Esophagus muscularis mucosa (tissue), 4 donors: ENCODE measurements around the gene ANTXR1. TPM values are rescaled to one million over a fixed set of nuclear protein-coding genes. Genes with fewer than 3 reads are reported as not detected.

ENCODE experiments used
- DNase-seq: peaks from one replicate; pipeline ENCODE4 v3.0.0-alpha.2; 2017; ENCODE audit errors: extremely low spot score
- H3K27ac ChIP-seq, 4 donors: fragments of 200-600 bp; sonication (generic); replicated peaks in 1 of 4; 1 replicate in 3 of 4; 2 replicates in 1 of 4; pipeline ENCODE4 v1.5.1; 2016 to 2019; ENCODE audit warnings: mild to moderate bottlenecking in 1 of 4
- H3K27me3 ChIP-seq, 4 donors: fragments of 200-600 bp; sonication (generic); one replicate each; pipeline versions ENCODE4 v1.5.1 to v1.6.0; 2016 to 2019
- H3K36me3 ChIP-seq, 4 donors: fragments of 200-600 bp; sonication (generic); one replicate each; pipeline ENCODE4 v1.5.1; 2016 to 2019
- H3K4me1 ChIP-seq, 4 donors: fragments of 200-600 bp; sonication (generic); one replicate each; pipeline ENCODE4 v1.5.1; 2016 to 2019
- H3K4me3 ChIP-seq, 4 donors: fragments of 200-600 bp; sonication (generic); 1 replicate in 2 of 4; 2 replicates in 2 of 4; pipeline ENCODE4 v1.5.1; 2016 to 2019; ENCODE audit warnings: mild to moderate bottlenecking in 4 of 4, moderate library complexity in 1 of 4
- H3K9me3 ChIP-seq, 4 donors: fragments of 200-600 bp; sonication (generic); 1 replicate in 3 of 4; 2 replicates in 1 of 4; pipeline ENCODE4 v1.5.1; 2016 to 2019
- EP300 ChIP-seq: sonication (generic); formaldehyde crosslinking; IDR thresholded peaks from one replicate; pipeline ENCODE4 v1.6.1; 2017; ENCODE audit warnings: antibody characterized with exemption
- POLR2A ChIP-seq: fragments of 450-650 bp; IDR thresholded peaks from one replicate; pipeline ENCODE4 v1.6.1; 2017; ENCODE audit warnings: antibody characterized with exemption, moderate library complexity, mild to moderate bottlenecking, low read depth
- POLR2AphosphoS5 ChIP-seq, 2 donors: sonication (generic); formaldehyde crosslinking; IDR thresholded peaks; one replicate each; pipeline ENCODE4 v1.6.1; 2017; ENCODE audit warnings: antibody characterized with exemption in 2 of 2
- WGBS: methylation state at CpG from one replicate; pipeline ENCODE4 v1.1.5; 2018; 5-methylcytosine and 5-hydroxymethylcytosine counted together
- intact Hi-C: fragments of 100-400 bp; cut with DNase I; formaldehyde crosslinking; loops from one replicate; pipeline ENCODE4 v1.15.1; 2023
- total RNA-seq, 4 donors: library from RNA; depleted of rRNA; stranded (reverse); fragments of >200 nt; gene quantifications; one replicate each; pipeline versions ENCODE4 v1.1.0 to v1.2.1, GENCODE V29; 2016
- TF ChIP-seq, protein P1 (sequence below), 3 experiments: fragments of 200-600 bp in 2 of 3; fragments of 450-650 bp in 1 of 3; sonication (generic) in 2 of 3; IDR thresholded peaks; one replicate each; pipeline ENCODE4 v1.5.1; 2017 to 2019; ENCODE audit warnings: antibody characterized with exemption in 3 of 3, mild to moderate bottlenecking in 2 of 3, moderate library complexity in 1 of 3

Gene ANTXR1
- total RNA-seq, 4 donors from 2014 or later: 74.6 to 115 (median 92.1) TPM

DNA sequence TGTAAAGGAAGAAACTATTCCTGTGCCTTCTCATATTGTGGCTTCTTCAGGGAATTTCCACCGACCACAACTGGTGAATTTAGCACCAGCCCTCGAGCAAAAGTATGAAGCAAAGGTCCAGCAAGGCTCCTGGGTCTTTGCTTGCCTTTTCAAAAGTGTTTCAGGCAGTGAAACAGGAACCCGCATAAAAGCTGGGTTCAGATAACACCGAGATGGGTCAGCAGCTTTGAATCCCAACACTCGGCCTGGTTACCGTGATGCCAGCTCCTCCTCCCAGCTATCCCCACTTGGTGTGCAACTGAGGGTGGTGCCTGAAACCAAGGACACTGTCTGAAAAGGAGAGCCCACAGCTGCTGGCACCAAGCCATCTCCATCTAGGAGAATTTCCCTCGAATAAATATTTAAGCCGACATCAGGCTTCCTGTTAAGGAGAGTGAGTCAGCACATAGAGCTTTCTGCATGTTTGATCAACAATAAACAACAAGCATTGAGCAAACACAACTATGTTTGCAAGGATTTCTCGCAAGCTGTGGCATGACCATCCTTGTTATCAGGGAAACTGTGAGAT, 69.5 kb downstream of the ANTXR1 start:
- Histone ChIP-seq H3K4me3 (no peak overlapping the region), H3K9me3 (no peaks in the 10 kb centered on the region), H3K36me3 (peaks cover 0 to 31% (median 10%) of the 10 kb centered on the region in 4 donors), H3K4me1 (peaks cover 14 to 40% (median 30%) of the 10 kb centered on the region in 4 donors), H3K27me3 (no peaks in the 10 kb centered on the region), H3K27ac (peak overlapping the region; percentile 58 to 69 (median 60))
- WGBS: 28% methylated on average over 5 of the region's 9 CpGs
- TF ChIP-seq EP300: no peak
- TF ChIP-seq, protein P1, sequence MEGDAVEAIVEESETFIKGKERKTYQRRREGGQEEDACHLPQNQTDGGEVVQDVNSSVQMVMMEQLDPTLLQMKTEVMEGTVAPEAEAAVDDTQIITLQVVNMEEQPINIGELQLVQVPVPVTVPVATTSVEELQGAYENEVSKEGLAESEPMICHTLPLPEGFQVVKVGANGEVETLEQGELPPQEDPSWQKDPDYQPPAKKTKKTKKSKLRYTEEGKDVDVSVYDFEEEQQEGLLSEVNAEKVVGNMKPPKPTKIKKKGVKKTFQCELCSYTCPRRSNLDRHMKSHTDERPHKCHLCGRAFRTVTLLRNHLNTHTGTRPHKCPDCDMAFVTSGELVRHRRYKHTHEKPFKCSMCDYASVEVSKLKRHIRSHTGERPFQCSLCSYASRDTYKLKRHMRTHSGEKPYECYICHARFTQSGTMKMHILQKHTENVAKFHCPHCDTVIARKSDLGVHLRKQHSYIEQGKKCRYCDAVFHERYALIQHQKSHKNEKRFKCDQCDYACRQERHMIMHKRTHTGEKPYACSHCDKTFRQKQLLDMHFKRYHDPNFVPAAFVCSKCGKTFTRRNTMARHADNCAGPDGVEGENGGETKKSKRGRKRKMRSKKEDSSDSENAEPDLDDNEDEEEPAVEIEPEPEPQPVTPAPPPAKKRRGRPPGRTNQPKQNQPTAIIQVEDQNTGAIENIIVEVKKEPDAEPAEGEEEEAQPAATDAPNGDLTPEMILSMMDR (IDR thresholded peaks at IDR 0.05): no peak
- TF ChIP-seq POLR2A: no peak
- no peak for TF ChIP-seq POLR2AphosphoS5 (IDR thresholded peaks at IDR 0.05)
- intact Hi-C loops: no loop called here
- no peak for DNase-seq

DNA sequence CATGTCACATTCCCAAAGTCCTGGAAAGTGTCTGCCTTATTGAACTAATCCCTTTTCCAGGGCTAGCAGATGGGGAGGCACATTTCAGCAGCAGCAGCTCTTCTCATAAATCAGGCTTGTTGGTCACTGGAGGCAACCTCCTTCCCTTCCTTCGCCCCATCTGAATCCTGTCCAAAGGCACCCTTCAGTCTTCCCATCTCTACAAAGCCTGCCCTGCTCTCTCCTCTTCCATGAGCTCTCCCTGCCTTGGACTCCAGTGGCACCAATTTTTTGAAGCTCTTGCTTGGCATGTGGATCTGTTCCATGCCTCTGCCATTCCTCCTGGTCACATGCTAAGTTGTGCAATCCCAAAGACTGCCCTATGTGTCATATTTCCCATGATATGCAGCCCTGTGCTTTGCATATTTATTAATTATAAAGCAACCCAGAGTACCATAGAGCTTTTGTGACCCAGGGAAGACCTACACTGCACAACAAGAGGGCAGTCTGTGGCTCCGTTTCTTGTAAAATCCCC, 70.3 kb downstream of the ANTXR1 start:
- Histone ChIP-seq H3K9me3 (no peaks in the 10 kb centered on the region), H3K4me3 (no peak overlapping the region), H3K36me3 (peaks cover 0 to 25% (median 3%) of the 10 kb centered on the region in 4 donors), H3K4me1 (peaks cover 14 to 42% (median 37%) of the 10 kb centered on the region in 4 donors), H3K27me3 (no peaks in the 10 kb centered on the region), H3K27ac (peak overlapping the region; percentile 58 to 69 (median 60))
- intact Hi-C loops: no loop called here
- TF ChIP-seq EP300 (no peak), POLR2AphosphoS5 (IDR thresholded peaks at IDR 0.05) (peak; percentile 45 to 71)
- TF ChIP-seq, protein P1 (IDR thresholded peaks at IDR 0.05): no peak
- no peak for DNase-seq
- WGBS: 66% methylated on average over 2 of the region's 2 CpGs

DNA sequence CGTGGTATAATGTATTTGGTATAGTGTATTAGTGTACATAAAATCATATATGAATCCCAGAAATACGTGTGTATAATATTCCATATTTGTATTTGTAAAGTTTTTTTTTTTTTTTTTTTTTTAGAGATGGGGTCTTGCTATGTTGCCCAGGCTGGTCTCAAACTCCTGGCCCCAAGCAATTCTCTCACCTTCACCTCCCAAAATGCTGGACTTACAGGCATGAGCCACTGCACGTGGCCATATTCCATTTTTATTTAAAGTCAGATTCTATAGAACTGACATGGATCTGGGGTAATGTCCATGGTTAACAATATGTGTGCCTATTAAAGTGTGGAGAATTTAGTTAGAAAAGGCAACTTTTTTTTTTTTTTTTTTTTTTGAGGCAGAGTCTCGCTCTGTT, 71.5 kb downstream of the ANTXR1 start:
- TF ChIP-seq POLR2A (no peak), EP300 (no peak), POLR2AphosphoS5 (IDR thresholded peaks at IDR 0.05) (no peak)
- TF ChIP-seq, protein P1 (IDR thresholded peaks at IDR 0.05): no peak
- 91% methylated on average over 4 of the region's 4 CpGs for WGBS
- Histone ChIP-seq H3K9me3 (no peaks in the 10 kb centered on the region), H3K27me3 (no peaks in the 10 kb centered on the region), H3K4me1 (peaks cover 14 to 52% (median 43%) of the 10 kb centered on the region in 4 donors), H3K4me3 (no peak overlapping the region), H3K36me3 (peaks cover 0 to 15% (median 0%) of the 10 kb centered on the region in 4 donors), H3K27ac (no peak overlapping the region)
- intact Hi-C loops: no loop called here
- no peak for DNase-seq

DNA sequence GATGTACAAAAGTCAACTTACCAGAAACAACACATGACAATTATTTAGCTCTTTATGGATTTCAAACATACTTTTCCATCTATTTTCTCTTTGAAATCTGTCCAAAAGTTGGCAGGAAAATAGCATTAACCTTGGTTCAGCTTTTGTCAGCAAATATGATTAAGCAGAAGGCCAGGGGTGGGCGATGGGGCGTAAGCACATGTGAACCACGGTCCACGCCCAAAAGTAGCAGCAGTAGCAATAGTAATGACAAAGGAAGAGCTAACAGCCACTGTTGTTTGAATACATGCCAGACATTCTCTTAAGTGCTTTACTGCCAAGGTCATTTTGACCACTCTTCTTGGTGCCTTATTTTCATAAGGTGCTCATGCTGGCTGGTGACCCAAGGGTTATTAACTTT, 73.5 kb downstream of the ANTXR1 start:
- WGBS: 90% methylated on average over 4 of the region's 4 CpGs
- no peaks in the 10 kb centered on the region for H3K9me3 ChIP-seq
- H3K27me3 ChIP-seq: no peaks in the 10 kb centered on the region
- intact Hi-C loops: no loop called here
- H3K4me1 ChIP-seq: peaks cover 14 to 48% (median 44%) of the 10 kb centered on the region in 4 donors
- no peak overlapping the region for H3K4me3 ChIP-seq
- TF ChIP-seq EP300 (no peak), POLR2A (no peak), POLR2AphosphoS5 (IDR thresholded peaks at IDR 0.05) (no peak)
- TF ChIP-seq, protein P1 (IDR thresholded peaks at IDR 0.05): no peak
- H3K27ac ChIP-seq: no peak overlapping the region
- peaks cover 0 to 25% (median 4%) of the 10 kb centered on the region in 4 donors for H3K36me3 ChIP-seq
- DNase-seq: no peak
